Activated T-helper 1 cell treated with anti-CD3 and anti-CD28 coated beads, Interleukin-2, amount 50 U/mL, for 16 hours (primary cell): ENCODE data around the gene ETF1.
A peak's percentile ranks its signal among the peaks of the same experiment; 100 is the strongest.

Experiments
- DNase-seq, 2 donors: peaks; one replicate each; pipeline ENCODE4 v3.0.0-alpha.2; 2020; ENCODE audit warnings: low read depth in 1 of 2, low spot score in 1 of 2

ETF1 gene

DNA sequence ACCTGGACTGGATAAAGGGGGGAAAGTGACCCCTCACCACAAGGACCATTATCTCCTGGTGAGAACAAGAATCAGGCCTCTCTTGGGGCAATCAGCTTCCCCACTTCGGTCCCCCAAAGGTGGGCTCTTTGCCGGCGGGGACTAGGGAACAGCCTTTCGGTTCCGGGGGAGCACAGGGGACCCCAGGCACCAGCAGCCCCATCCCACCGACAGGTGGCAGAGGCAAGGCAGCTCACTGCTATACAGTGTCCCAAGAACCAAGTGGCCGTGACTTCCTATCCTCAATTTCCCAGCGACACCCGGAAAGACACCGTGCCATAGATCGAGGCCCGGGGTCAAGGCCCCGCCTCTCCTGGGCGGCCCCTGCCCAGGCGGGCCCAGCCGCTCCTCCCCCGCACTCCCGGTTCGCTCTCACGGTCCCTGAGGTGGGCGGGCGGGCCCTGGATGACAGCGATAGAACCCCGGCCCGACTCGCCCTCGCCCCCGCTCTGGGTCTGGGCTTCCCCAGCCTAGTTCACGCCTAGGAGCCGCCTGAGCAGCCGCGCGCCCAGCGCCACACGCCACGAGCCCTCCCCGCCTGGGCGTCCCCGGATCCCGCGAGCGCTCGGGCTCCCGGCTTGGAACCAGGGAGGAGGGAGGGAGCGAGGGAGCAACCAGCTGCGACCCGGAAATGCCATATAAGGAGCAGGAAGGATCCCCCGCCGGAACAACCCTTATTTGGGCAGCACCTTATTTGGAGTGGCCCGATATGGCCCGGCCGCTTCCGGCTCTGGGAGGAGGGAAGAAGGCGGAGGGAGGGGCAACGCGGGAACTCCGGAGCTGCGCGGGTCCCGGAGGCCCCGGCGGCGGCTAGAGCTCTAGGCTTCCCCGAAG lies 78.4 kb downstream of the ETF1 start:
- DNase-seq, result peak; percentile 91 to 93

DNA sequence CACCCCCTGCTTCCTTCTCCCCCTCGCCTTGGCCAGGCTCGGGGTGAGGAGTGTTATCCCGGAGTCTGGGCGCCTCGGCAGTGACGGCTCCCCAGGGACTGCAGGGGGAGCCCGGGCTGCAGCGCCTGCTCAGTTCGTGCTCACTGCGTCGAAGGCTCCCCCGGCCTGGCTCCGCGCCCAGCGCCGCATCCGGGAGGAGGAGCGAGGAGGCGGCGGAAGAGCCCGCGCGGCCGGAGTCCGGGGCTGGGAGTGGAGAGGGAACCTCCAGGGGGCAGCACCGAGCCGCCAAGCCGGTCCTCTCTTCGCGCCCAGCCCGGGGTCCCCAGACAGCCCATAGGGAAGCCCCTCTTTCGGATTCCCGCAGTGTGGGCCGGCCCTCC lies 79.0 kb downstream of the ETF1 start:
- peak; percentile 84 to 91 for DNase-seq

DNA sequence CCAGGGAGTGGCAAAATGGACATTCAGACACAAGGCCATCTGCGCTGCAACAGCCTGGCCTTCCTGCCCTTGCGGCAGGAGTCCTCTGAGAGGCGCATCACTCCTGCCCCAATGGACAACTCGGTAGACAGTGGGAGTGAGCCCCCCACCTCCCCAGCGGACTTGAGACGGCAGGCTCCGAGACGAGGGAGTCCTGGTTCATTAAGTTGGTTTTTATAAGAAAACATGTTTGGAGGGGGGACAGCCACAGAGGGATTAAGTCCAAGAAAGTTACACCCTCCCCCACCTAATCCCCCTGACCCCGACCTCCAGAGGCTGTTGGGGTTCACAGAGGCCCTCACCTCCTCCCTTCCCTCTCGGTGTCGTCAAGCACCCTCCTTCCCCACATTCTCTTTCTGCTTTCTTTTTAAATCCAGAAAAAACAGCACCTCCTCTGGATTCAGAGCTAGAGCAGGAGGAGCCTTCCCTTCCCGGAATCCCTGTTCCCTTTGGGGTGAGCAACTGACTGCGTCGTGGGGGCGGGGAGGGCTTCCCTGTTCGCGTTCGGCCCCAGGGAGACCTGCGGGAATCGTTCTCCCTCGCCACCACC lies 79.5 kb downstream of the ETF1 start:
- no peak for DNase-seq

DNA sequence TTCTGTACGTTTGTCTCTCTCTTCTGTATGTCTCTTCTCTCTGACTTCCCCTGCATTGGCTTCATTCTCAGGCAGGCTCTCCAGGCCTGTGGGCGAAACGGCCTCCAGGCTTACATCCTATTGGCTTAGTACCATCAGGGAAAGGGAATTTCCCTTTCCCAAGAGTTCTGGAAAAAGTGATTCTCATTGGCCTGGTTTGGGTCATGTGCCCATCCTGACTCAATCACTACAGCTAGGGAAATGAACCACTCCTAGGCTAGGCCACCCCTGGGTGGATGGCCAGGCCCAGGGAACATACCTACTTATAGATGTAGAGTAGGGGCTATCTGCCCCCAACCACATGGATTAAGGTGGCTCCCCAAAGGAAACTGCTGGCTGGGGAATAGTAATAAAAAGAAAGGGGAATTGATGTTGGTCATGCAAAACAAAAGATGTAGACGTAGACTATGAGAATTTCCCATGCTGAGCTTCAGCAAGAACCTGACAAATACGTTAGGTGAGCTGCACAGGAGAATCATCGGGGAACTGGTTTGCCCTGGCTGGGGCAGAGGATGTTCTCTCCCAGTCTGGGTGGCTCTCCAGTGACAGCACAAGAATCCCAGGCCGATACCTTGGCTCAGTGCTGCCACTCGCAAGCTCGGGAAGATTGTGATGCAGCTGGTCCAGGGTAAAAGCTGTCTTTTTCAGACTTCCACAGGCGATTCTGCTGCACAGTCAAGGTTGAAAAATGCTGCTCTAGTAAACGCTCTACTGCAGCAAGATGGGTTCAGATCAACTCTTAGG lies 81.5 kb downstream of the ETF1 start:
- no peak for DNase-seq

DNA sequence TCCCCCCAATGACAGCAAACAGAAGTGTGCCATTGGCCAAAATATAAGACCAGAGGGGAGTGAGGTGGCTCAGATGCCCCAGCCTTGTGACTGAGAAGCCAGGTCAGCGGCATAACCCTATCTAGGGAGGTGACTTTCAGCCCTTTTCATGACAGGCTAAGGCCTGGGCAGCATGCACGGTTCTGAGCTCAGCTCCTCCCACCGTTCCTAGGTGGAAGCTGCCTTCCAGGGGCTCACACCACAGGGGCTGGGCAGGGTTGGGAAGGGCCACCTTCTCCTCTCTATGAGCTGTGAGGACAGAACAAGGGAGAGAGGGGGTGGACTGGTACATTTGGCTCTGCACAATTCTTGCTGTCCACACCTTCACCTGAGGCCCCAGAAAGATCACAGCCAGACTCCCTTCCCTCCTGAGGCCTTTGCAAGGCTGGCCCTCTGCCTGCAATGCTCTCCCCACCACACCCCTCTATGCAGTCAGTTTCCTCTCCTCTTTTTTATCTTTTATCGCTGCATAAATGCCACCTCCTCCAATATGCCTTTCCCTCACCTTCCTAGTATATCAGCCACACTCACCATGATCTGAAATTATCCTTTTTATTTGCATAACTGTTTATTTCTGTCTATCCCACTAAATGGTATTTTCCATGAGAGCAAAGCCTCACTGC lies 82.9 kb downstream of the ETF1 start:
- no peak for DNase-seq

DNA sequence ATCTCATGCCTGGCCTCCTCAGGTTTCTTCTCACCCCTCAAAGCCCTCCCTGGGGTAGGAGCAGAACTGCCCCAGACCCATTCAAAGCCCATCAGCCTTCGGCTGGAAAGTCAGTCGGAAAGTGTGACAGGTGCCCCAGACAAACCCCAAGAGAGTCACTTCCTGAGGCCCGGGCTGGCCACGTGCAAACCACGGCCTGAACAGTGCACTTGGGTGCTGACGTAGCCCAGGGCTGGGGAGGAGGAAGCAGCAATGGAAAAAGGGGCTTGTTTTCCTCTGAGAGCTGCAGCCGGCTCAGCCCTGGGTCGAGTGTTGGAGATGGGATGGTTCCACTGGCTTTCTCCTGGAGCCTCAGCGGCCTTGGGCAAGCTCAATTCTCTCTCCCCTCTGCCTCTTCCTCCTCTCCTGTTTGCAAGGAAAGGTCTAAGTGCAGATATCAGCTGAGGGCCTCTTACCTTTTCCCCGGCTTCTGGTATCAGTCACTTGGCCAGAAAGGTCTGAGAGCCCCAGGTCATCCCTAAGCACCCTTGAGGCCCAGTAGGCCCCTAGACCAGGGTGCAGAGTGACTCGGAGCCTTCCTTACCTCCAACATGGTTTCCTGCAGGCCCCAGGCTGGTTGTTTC lies 83.6 kb downstream of the ETF1 start:
- DNase-seq, result peak; percentile 39 to 70

DNA sequence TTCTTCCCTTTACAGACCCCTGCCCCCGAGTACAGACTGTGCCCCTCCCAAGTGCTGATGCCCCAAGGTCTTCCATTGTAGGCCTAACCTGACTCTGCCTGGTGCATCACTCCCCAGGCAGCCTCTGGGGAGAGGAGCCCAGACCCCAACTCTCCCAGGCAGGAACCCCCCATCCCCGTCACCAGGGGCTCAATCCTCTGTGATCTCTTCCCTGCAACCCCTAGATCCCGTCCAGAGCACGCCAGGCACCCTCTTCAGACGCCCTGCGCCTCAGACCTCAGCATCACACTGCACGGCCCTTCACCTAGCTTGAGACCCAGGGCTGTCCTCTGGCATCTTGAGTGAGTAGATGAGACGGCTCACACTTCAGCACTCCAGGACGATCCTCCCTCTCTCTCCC lies 84.2 kb downstream of the ETF1 start:
- DNase-seq, result no peak

DNA sequence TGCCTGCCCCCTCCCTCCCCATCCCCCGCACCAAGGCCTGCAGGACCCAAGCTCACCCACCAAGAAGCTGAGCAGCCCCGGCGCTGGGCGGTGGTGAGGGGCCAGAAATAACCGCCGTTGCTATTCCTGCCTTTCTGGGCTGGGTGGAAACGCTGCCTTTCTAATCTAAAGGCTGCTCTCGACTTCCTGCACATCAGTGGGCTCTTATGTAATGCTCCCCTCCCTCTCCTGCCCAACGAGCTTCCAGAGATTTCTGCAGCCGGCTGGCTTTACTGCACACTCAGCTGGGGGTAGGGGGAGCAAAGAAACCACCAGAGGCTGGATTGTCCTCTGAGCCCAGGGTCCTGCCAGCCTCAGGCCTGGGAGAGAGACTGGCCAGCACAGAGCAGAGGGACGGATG lies 84.7 kb downstream of the ETF1 start:
- no peak for DNase-seq

DNA sequence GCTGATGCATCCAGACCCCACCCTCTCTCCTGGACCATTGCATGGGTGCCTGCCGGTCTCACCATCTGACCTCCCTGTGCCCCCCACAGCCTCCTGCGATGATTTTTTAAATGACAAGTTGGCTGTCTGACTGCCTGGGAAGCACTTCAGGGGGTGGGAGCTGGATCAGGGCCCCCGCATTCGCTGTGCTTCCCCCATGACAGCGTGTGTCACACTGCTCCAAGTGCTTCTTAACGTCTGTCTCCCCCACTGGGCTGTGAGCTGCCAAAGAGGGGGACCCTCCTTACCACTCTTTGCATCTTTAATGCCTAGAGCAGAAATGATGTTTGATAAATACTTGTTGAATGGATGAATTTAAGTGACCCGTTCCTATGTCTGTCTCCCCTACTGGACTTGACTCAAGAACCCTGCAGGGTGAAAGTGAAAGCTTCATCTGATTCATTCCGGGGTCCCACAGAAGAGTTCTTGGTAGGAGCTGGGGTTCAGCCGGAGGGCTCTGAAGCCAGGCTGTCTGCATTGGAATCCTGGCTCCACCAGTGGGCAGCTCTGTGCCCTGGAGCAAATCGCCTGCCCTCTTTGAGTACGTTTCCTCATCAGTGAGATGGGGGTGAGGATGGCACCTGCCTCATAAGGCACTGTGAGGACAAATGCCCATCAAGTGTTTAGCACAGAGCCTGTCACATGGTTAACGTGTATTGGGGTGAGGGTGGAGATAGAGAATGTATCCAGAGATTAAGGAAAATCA lies 85.3 kb downstream of the ETF1 start:
- no peak for DNase-seq
